GM06990 (cell line): ENCODE results near the gene THAP9.

Experiments used
- DNase-seq: peaks from one replicate; pipeline ENCODE4 v3.0.0-alpha.2; 2011; ENCODE audit not compliant: insufficient read length; ENCODE audit errors: extremely low read depth
- H3K27me3 ChIP-seq: replicated peaks from 2 replicates; pipeline ENCODE4 v1.6.0; 2011; ENCODE audit warnings: low read length; ENCODE audit not compliant: control insufficient read depth, insufficient read depth
- H3K36me3 ChIP-seq: 2 replicates; pipeline ENCODE4 v1.5.1; 2011; ENCODE audit warnings: low read length; ENCODE audit not compliant: control insufficient read depth, insufficient read depth
- H3K4me3 ChIP-seq: replicated peaks from 2 replicates; pipeline ENCODE4 v1.5.1; 2011; ENCODE audit warnings: low read depth, mild to moderate bottlenecking, control low read depth, low read length
- TF ChIP-seq, protein P1 (sequence below): IDR thresholded peaks from 2 replicates; pipeline ENCODE4 v1.5.1; 2011; ENCODE audit warnings: low read length, control low read depth, mild to moderate bottlenecking, inconsistent platforms; ENCODE audit not compliant: insufficient read depth, poor library complexity, severe bottlenecking

The THAP9 gene

DNA sequence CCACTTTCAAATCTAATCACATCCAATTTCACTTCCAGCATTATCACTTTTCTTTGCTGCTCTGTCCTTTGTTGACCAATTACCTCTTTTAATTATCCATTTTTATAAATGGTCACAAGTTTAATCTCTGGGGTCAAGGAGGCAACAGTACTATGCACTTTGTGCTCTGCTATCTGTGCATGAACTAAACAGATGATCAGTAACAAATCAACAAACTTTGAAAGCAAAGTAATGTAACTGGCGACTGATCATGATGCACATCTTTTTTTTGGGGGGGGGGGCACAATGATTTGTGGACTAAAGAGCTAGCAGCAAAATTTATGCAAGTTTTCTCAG, 8.1 kb upstream of the THAP9 start:
- TF ChIP-seq, protein P1, sequence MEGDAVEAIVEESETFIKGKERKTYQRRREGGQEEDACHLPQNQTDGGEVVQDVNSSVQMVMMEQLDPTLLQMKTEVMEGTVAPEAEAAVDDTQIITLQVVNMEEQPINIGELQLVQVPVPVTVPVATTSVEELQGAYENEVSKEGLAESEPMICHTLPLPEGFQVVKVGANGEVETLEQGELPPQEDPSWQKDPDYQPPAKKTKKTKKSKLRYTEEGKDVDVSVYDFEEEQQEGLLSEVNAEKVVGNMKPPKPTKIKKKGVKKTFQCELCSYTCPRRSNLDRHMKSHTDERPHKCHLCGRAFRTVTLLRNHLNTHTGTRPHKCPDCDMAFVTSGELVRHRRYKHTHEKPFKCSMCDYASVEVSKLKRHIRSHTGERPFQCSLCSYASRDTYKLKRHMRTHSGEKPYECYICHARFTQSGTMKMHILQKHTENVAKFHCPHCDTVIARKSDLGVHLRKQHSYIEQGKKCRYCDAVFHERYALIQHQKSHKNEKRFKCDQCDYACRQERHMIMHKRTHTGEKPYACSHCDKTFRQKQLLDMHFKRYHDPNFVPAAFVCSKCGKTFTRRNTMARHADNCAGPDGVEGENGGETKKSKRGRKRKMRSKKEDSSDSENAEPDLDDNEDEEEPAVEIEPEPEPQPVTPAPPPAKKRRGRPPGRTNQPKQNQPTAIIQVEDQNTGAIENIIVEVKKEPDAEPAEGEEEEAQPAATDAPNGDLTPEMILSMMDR = no peak
- Histone ChIP-seq H3K36me3 (no peaks in the 10 kb centered on the region; the same call in none of the 2 replicates), H3K27me3 (no peaks in the 10 kb centered on the region), H3K4me3 (no peak overlapping the region)
- DNase-seq = no peak

DNA sequence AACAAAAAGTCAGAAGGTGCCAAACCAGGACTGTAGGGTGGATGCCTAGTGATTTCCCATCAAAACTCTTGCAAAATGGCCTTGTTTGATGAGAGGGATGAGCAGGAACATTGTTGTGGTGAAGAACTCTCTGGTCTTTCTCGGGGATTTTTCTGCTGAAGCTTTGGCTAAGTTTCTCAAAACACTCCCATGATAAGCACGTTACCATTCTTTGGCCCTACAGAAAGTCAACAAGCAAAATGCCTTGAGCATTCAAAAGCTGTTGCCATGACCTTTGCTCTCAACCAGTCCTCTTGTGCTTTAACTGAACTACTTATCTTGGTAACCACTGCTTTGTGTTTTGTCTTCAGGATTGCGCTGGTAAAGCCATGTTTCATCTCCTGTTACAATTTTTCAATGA, 6.6 kb upstream of the THAP9 start:
- H3K4me3 ChIP-seq = no peak overlapping the region
- no peaks in the 10 kb centered on the region for H3K27me3 ChIP-seq
- H3K36me3 ChIP-seq = no peaks in the 10 kb centered on the region; the same call in none of the 2 replicates
- DNase-seq = no peak
- TF ChIP-seq, protein P1 = no peak

GRCh38 chr4:82896755-82897154, 3.8 kb upstream of the THAP9 start:
- Histone ChIP-seq H3K27me3 (no peaks in the 10 kb centered on the region), H3K36me3 (no peaks in the 10 kb centered on the region; the same call in none of the 2 replicates), H3K4me3 (no peak overlapping the region)
- TF ChIP-seq, protein P1 = no peak
- DNase-seq = no peak

DNA sequence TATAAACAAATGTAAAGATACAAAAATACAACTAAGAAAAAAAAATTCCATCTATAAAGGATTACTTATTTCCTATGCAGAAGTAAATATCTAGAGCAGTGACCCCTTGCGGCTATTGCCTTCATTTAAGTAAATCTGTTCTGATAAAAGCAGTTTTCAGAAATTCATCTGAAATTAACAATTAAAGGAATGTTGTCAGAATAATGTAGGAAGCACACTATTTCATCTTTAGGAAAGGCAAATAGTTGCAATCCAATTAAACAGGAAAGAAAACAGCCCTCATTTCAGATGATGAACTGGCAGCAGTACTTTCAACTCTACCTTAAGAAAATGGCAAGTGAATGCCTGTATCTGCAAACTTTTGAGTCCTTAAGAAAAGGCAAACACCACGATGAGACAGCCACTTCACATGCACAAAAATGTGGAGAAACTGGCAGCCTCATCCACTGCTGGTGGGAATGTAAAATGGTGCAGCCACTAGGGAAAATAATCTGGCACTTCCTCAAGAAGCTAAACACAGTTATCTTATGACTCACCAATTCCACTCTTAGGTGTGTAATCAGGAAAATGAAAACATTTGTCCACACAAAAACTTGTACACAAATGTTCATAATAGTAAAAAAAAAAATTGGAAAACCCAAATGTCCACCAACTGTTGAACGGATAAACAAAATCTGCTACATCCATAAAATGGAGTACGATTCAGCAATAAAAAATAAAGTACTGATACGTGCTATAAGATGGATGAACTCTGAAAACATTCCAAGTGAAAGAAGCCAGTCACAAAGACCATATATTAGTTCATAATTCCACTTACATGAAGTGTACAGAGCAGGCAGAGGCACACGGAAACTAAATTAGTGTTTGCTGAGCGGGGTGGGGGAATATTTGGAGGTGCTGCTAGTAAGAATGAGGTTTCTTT, 2.0 kb upstream of the THAP9 start:
- H3K4me3 ChIP-seq = peak overlapping the region; percentile 93
- TF ChIP-seq, protein P1 = peak; percentile 56
- no peak for DNase-seq
- H3K27me3 ChIP-seq = no peaks in the 10 kb centered on the region
- H3K36me3 ChIP-seq = no peaks in the 10 kb centered on the region; the same call in none of the 2 replicates

DNA sequence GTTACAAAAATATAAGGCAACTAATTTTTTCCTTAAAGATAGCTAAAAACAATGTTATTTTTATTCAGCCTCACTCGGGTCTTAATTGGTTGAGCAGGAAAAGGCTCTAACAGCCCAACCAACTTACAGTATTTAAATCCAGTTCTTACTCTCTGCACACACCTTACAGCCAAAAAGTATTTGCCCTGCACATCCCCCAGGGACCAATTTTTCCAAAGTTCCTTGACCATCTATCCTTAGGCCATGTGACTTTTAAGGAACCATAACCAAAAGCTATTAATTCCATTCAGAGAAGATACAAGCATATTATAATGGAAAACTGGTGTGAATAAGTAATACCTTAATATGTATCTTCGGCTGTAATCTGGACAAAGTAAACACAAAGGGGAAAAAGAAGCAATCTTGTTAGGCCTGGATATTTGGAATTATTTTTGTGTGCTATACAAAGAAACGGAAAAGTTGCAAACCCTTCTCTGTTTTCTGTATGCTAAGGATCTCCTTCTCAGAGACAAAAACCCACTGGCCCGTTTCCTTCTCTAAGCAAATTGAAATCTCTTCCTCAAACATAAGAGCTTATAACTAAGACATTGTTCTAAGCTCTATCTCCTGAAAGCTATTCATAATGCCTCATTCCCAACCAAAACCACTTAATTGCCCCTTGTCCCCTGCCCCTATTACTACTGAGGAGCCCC, 1.0 kb upstream of the THAP9 start:
- H3K4me3 ChIP-seq = peak overlapping the region; percentile 93
- TF ChIP-seq, protein P1 = no peak
- H3K36me3 ChIP-seq = no peaks in the 10 kb centered on the region
- DNase-seq = no peak
- H3K27me3 ChIP-seq = no peaks in the 10 kb centered on the region
